Measurements from ENCODE around the gene BTG2.
A peak's percentile ranks its signal among the peaks of the same experiment; 100 is the strongest.

Gene BTG2

GRCh38 chr1:203278082-203278884 lies 27.0 kb upstream of the BTG2 start:
- TF ChIP-seq CTCF (IDR thresholded peaks at IDR 0.05; ENCODE audit: low read depth, low read length): no peak
- peak; percentile 35 for DNase-seq (ENCODE audit: extremely low read depth, low read depth)

GRCh38 chr1:203278885-203279406 lies 26.4 kb upstream of the BTG2 start:
- no peak for TF ChIP-seq CTCF (IDR thresholded peaks at IDR 0.05; ENCODE audit: low read depth, low read length)
- no peak for DNase-seq (ENCODE audit: extremely low read depth, low read depth)

GRCh38 chr1:203280061-203280460 lies 25.3 kb upstream of the BTG2 start:
- no peak for TF ChIP-seq CTCF (IDR thresholded peaks at IDR 0.05; ENCODE audit: low read depth, low read length)
- no peak for DNase-seq (ENCODE audit: extremely low read depth, low read depth)

- DNase-seq (ENCODE audit: extremely low read depth, low read depth): no peak
- peak; percentile 12 for TF ChIP-seq CTCF (IDR thresholded peaks at IDR 0.05; ENCODE audit: low read depth, low read length)
Observed at GRCh38 chr1:203281033-203281432, 24.3 kb upstream of the BTG2 start.

- DNase-seq (ENCODE audit: extremely low read depth, low read depth): no peak
- no peak for TF ChIP-seq CTCF (IDR thresholded peaks at IDR 0.05; ENCODE audit: low read depth, low read length)
Observed at GRCh38 chr1:203281851-203282661, 23.3 kb upstream of the BTG2 start.

- no peak for DNase-seq (ENCODE audit: extremely low read depth, low read depth)
- TF ChIP-seq CTCF (IDR thresholded peaks at IDR 0.05; ENCODE audit: low read depth, low read length): no peak
Observed at GRCh38 chr1:203282720-203283542, 22.4 kb upstream of the BTG2 start.
